ENCODE results near the gene ZNF423. TPM values are rescaled to one million over a fixed set of nuclear protein-coding genes. Genes with fewer than 3 reads are reported as not detected.

ZNF423 gene
- total RNA-seq, 3 donors from 2014 or later (not counting 1 experiment from before 2014, with no cell fraction given) = not detected

- Mint-ChIP-seq H3K4me3 (no peak overlapping the region), H3K27ac (no peak overlapping the region), H3K9me3 (no peaks in the 10 kb centered on the region), H3K27me3 (ENCODE audit: low read depth in 2 of 2) (no peaks in the 10 kb centered on the region), H3K4me1 (no peaks in the 10 kb centered on the region), H3K36me3 (no peaks in the 10 kb centered on the region)
- intact Hi-C loops (cut with micrococcal nuclease) = no loop called here
- TF ChIP-seq, protein P1, sequence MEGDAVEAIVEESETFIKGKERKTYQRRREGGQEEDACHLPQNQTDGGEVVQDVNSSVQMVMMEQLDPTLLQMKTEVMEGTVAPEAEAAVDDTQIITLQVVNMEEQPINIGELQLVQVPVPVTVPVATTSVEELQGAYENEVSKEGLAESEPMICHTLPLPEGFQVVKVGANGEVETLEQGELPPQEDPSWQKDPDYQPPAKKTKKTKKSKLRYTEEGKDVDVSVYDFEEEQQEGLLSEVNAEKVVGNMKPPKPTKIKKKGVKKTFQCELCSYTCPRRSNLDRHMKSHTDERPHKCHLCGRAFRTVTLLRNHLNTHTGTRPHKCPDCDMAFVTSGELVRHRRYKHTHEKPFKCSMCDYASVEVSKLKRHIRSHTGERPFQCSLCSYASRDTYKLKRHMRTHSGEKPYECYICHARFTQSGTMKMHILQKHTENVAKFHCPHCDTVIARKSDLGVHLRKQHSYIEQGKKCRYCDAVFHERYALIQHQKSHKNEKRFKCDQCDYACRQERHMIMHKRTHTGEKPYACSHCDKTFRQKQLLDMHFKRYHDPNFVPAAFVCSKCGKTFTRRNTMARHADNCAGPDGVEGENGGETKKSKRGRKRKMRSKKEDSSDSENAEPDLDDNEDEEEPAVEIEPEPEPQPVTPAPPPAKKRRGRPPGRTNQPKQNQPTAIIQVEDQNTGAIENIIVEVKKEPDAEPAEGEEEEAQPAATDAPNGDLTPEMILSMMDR (IDR thresholded peaks at IDR 0.05) = no peak
- H3K36me3 ChIP-seq (ENCODE audit: control insufficient read depth, insufficient read depth, low read length) = no peaks in the 10 kb centered on the region
- H3K4me1 ChIP-seq (ENCODE audit: control insufficient read depth, insufficient read depth, low read length) = no peaks in the 10 kb centered on the region
- H3K9me3 ChIP-seq (ENCODE audit: control insufficient read depth, insufficient read depth, low read length) = no peaks in the 10 kb centered on the region
- no peak overlapping the region for H3K4me3 ChIP-seq (ENCODE audit: low read length)
- DNase-seq (no peak), ATAC-seq (no peak)
- no peaks in the 10 kb centered on the region for H3K27me3 ChIP-seq (ENCODE audit: control insufficient read depth, insufficient read depth, low read length)
- WGBS (ENCODE audit: insufficient coverage) = 86% methylated on average over 10 of the region's 11 CpGs
- no peak overlapping the region for H3K27ac ChIP-seq (ENCODE audit: low read length)
Observed at GRCh38 chr16:49657736-49658465, 198.0 kb downstream of the ZNF423 start.

DNA sequence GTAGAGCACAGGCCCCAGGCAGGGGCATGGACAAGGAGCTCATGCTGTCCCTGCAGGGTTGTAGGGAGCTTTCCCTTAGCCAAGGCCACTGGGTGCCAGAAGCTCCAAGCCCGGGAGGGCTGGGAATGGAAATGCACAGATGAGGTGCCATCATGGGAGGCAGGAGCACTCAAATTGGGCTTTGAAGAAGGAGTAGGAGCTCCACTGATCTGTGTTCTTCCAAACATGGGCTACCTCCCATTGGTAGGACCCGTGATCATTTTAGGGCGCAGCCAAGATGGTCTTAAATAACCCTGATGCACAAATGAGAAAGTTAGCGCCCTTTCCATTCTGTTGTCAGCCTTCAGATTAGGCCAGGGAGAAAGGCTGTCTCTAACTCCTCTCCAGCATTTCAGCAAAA, 201.5 kb downstream of the ZNF423 start:
- 92% methylated on average over 4 of the region's 4 CpGs for WGBS (ENCODE audit: insufficient coverage)
- no peak for ATAC-seq

DNA sequence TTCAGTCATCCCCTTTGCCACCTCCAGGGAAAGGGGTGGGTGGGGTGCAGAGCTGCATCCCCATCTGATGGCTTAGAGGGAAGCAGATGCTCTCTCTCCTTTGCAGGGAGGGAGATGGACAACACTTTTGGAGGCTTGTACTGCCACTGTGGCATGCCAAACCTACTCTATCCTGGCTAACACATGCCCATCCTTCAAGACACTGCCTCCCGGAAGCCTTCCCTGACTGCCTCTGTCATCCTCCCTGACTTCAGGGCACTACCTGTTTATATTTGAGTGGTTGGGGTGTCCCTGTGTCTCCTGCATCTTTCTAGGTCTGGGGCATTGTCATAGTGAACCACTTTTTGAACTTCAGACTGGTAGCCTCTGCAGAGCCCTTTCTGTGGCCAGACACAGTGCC, 202.3 kb downstream of the ZNF423 start:
- Mint-ChIP-seq H3K4me3 (no peak overlapping the region), H3K36me3 (no peaks in the 10 kb centered on the region), H3K9me3 (no peaks in the 10 kb centered on the region), H3K27me3 (ENCODE audit: low read depth in 2 of 2) (no peaks in the 10 kb centered on the region), H3K4me1 (no peaks in the 10 kb centered on the region), H3K27ac (no peak overlapping the region)
- 100% methylated on average over 1 of the region's 1 CpG for WGBS (ENCODE audit: insufficient coverage)
- intact Hi-C loops (cut with micrococcal nuclease) = no loop called here
- ATAC-seq (no peak), DNase-seq (no peak)
- no peaks in the 10 kb centered on the region for H3K27me3 ChIP-seq (ENCODE audit: control insufficient read depth, insufficient read depth, low read length)
- H3K9me3 ChIP-seq (ENCODE audit: control insufficient read depth, insufficient read depth, low read length) = peaks cover 4% of the 10 kb centered on the region
- TF ChIP-seq, protein P1 (IDR thresholded peaks at IDR 0.05) = no peak
- no peak overlapping the region for H3K27ac ChIP-seq (ENCODE audit: low read length)
- H3K36me3 ChIP-seq (ENCODE audit: control insufficient read depth, insufficient read depth, low read length) = no peaks in the 10 kb centered on the region
- no peak overlapping the region for H3K4me3 ChIP-seq (ENCODE audit: low read length)
- no peaks in the 10 kb centered on the region for H3K4me1 ChIP-seq (ENCODE audit: control insufficient read depth, insufficient read depth, low read length)

More for the DNA sequence above, 201.5 kb downstream of the ZNF423 start:
- Histone ChIP-seq H3K4me3 (ENCODE audit: low read length) (no peak overlapping the region), H3K9me3 (ENCODE audit: control insufficient read depth, insufficient read depth, low read length) (no peaks in the 10 kb centered on the region), H3K4me1 (ENCODE audit: control insufficient read depth, insufficient read depth, low read length) (no peaks in the 10 kb centered on the region), H3K36me3 (ENCODE audit: control insufficient read depth, insufficient read depth, low read length) (no peaks in the 10 kb centered on the region), H3K27me3 (ENCODE audit: control insufficient read depth, insufficient read depth, low read length) (no peaks in the 10 kb centered on the region), H3K27ac (ENCODE audit: low read length) (no peak overlapping the region)
- Mint-ChIP-seq H3K27ac (no peak overlapping the region), H3K4me3 (no peak overlapping the region), H3K4me1 (no peaks in the 10 kb centered on the region), H3K9me3 (no peaks in the 10 kb centered on the region), H3K27me3 (ENCODE audit: low read depth in 2 of 2) (no peaks in the 10 kb centered on the region), H3K36me3 (no peaks in the 10 kb centered on the region)
- intact Hi-C loops (cut with micrococcal nuclease) = no loop called here
- DNase-seq = no peak
- TF ChIP-seq, protein P1 (IDR thresholded peaks at IDR 0.05) = no peak

GRCh38 chr16:49653173-49653570, 202.7 kb downstream of the ZNF423 start:
- Histone ChIP-seq H3K4me1 (ENCODE audit: control insufficient read depth, insufficient read depth, low read length) (no peaks in the 10 kb centered on the region), H3K36me3 (ENCODE audit: control insufficient read depth, insufficient read depth, low read length) (no peaks in the 10 kb centered on the region), H3K27me3 (ENCODE audit: control insufficient read depth, insufficient read depth, low read length) (no peaks in the 10 kb centered on the region), H3K9me3 (ENCODE audit: control insufficient read depth, insufficient read depth, low read length) (peaks cover 4% of the 10 kb centered on the region), H3K4me3 (ENCODE audit: low read length) (no peak overlapping the region), H3K27ac (ENCODE audit: low read length) (no peak overlapping the region)
- DNase-seq = no peak
- H3K36me3 Mint-ChIP-seq = no peaks in the 10 kb centered on the region
- 24% methylated on average over 2 of the region's 6 CpGs for WGBS (ENCODE audit: insufficient coverage)
- ATAC-seq = no peak
- H3K4me1 Mint-ChIP-seq = no peaks in the 10 kb centered on the region
- no peak overlapping the region for H3K27ac Mint-ChIP-seq
- TF ChIP-seq, protein P1 (IDR thresholded peaks at IDR 0.05) = no peak
- intact Hi-C loops (cut with micrococcal nuclease) = no loop called here
- H3K4me3 Mint-ChIP-seq = no peak overlapping the region
- H3K27me3 Mint-ChIP-seq (ENCODE audit: low read depth in 2 of 2) = no peaks in the 10 kb centered on the region
- H3K9me3 Mint-ChIP-seq = no peaks in the 10 kb centered on the region
